Esophagus squamous epithelium (tissue), 5 donors: ENCODE measurements around the gene BAIAP3. TPM values are rescaled to one million over a fixed set of nuclear protein-coding genes. Genes with fewer than 3 reads are reported as not detected.

Source experiments
- DNase-seq: peaks from one replicate; lab custom pipeline; 2025; lab: John Stamatoyannopoulos, UW
- H3K27ac ChIP-seq, 4 donors: fragments of 200-600 bp; sonication (generic); one replicate each; pipeline ENCODE4 v1.5.1; 2016 to 2019; ENCODE audit warnings: mild to moderate bottlenecking in 1 of 4
- H3K27me3 ChIP-seq, 4 donors: fragments of 200-600 bp; sonication (generic); 1 replicate in 3 of 4; 2 replicates in 1 of 4; pipeline versions ENCODE4 v1.5.1 to v1.6.0; 2017 to 2021; ENCODE audit warnings: antibody characterized with exemption in 1 of 4
- H3K36me3 ChIP-seq, 3 donors: fragments of 200-600 bp; sonication (generic); one replicate each; pipeline ENCODE4 v1.5.1; 2016 to 2019
- H3K4me1 ChIP-seq, 3 donors: fragments of 200-600 bp; sonication (generic); one replicate each; pipeline ENCODE4 v1.5.1; 2017 to 2019
- H3K4me3 ChIP-seq, 4 donors: fragments of 200-600 bp; sonication (generic); 1 replicate in 3 of 4; 2 replicates in 1 of 4; pipeline ENCODE4 v1.5.1; 2016 to 2019; ENCODE audit warnings: mild to moderate bottlenecking in 2 of 4, moderate library complexity in 1 of 4
- H3K9me3 ChIP-seq, 3 donors: fragments of 200-600 bp; sonication (generic); one replicate each; pipeline ENCODE4 v1.5.1; 2016 to 2019
- CTCF ChIP-seq, 6 experiments: fragments of 450-650 bp in 4 of 6; fragments of 200-600 bp in 2 of 6; sonication (generic) in 2 of 6; IDR thresholded peaks; one replicate each; pipeline ENCODE4 v1.5.1; 2016 to 2019; ENCODE audit warnings: antibody characterized with exemption in 6 of 6, mild to moderate bottlenecking in 4 of 6, moderate library complexity in 4 of 6
- POLR2A ChIP-seq, 4 donors: fragments of 450-650 bp; IDR thresholded peaks; one replicate each; pipeline ENCODE4 v1.6.1; 2017; ENCODE audit warnings: antibody characterized with exemption in 4 of 4, mild to moderate bottlenecking in 4 of 4, moderate library complexity in 3 of 4
- WGBS, 2 donors: methylation state at CpG; one replicate each; pipeline ENCODE4 v1.1.5; 2018; 5-methylcytosine and 5-hydroxymethylcytosine counted together
- intact Hi-C: fragments of 100-400 bp; cut with DNase I; formaldehyde crosslinking; loops from one replicate; pipeline ENCODE4 v1.15.0; 2022
- total RNA-seq, 4 donors: library from RNA; depleted of rRNA; stranded (reverse); fragments of >200 nt; gene quantifications; one replicate each; pipeline ENCODE4 v1.1.0, GENCODE V29; 2016
- donor health status: DM: yes; HTN: yes; CAD: no.

Gene BAIAP3
- total RNA-seq, 4 donors from 2014 or later, result 0.68 to 2.7 (median 1.00) TPM

DNA sequence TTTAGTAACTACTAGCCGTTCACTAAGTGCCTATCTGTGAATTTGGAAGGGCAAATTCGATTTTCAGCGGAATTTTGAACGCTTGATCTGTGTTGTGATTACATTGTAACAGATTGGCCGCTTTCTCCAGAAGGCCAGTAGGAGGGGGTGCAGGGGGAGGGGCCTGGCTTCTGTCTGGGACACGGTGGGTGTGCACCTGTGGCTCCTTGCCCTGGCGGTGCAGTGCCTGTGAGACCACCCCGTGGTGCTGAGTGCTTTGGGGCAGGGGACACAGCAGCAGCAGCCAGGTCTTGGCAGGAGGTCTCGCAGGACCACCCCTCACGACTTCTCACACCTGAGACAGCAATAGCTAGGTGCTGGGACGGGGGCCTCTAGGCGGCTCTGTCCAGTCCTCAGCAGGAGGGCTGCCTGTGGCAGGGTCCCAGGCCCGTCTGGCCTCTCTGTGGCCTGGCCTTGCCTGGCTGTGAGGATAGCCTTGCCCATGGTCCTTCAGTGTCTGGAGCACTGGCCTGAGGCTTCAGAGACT lies 22.2 kb upstream of the BAIAP3 start:
- WGBS, 2 donors, result 0 to 12% methylated on average over 3 to 12 of the region's 13 CpGs
- no peaks in the 10 kb centered on the region for H3K9me3 ChIP-seq
- intact Hi-C loops, result no loop called here

GRCh38 chr16:1311738-1312466 lies 21.5 kb upstream of the BAIAP3 start:
- DNase-seq, result no peak
- H3K4me3 ChIP-seq, result peak overlapping the region; percentile 68 to 93 (median 82)
- H3K27ac ChIP-seq, result peak overlapping the region in 3 of 4 donors; percentile 77 to 99 (median 99)
- no peak for TF ChIP-seq CTCF (IDR thresholded peaks at IDR 0.05)
- TF ChIP-seq POLR2A (IDR thresholded peaks at IDR 0.05), result no peak
- peaks cover 33 to 46% (median 34%) of the 10 kb centered on the region in 3 donors for H3K36me3 ChIP-seq
- whole genome bisulfite sequencing, 2 donors, result 19 to 30% methylated on average over 4 to 8 of the region's 35 CpGs
- H3K4me1 ChIP-seq, result peaks cover 24 to 62% (median 36%) of the 10 kb centered on the region in 3 donors
- H3K27me3 ChIP-seq, result no peaks in the 10 kb centered on the region
- no peaks in the 10 kb centered on the region for H3K9me3 ChIP-seq
- intact Hi-C loops, result no loop called here

More for the DNA sequence above, 22.2 kb upstream of the BAIAP3 start:
- H3K36me3 ChIP-seq, result peaks cover 27 to 40% (median 28%) of the 10 kb centered on the region in 3 donors
- peaks cover 24 to 62% (median 36%) of the 10 kb centered on the region in 3 donors for H3K4me1 ChIP-seq
- TF ChIP-seq CTCF (IDR thresholded peaks at IDR 0.05) (no peak), POLR2A (IDR thresholded peaks at IDR 0.05) (no peak)
- no peaks in the 10 kb centered on the region for H3K27me3 ChIP-seq
- no peak for DNase-seq
- peak overlapping the region in 3 of 4 donors; percentile 77 to 99 (median 99) for H3K27ac ChIP-seq
- peak overlapping the region; percentile 68 to 93 (median 82) for H3K4me3 ChIP-seq

GRCh38 chr16:1312467-1312816 lies 21.0 kb upstream of the BAIAP3 start:
- H3K27ac ChIP-seq, result peak overlapping the region in 3 of 4 donors; percentile 77 to 99 (median 99)
- DNase-seq, result no peak
- peaks cover 24 to 62% (median 36%) of the 10 kb centered on the region in 3 donors for H3K4me1 ChIP-seq
- H3K9me3 ChIP-seq, result no peaks in the 10 kb centered on the region
- H3K27me3 ChIP-seq, result no peaks in the 10 kb centered on the region
- WGBS, 2 donors, result 81 to 90% methylated on average over 2 to 12 of the region's 16 CpGs
- H3K36me3 ChIP-seq, result peaks cover 37 to 52% (median 40%) of the 10 kb centered on the region in 3 donors
- TF ChIP-seq CTCF (IDR thresholded peaks at IDR 0.05) (no peak), POLR2A (IDR thresholded peaks at IDR 0.05) (no peak)
- peak overlapping the region in 2 of 4 donors; percentile 85 to 93 for H3K4me3 ChIP-seq
- intact Hi-C loops, result no loop called here

GRCh38 chr16:1312903-1313302 lies 20.5 kb upstream of the BAIAP3 start:
- peaks cover 24 to 60% (median 36%) of the 10 kb centered on the region in 3 donors for H3K4me1 ChIP-seq
- no peak overlapping the region for H3K27ac ChIP-seq
- DNase-seq, result no peak
- intact Hi-C loops, result no loop called here
- H3K36me3 ChIP-seq, result peaks cover 40 to 56% (median 44%) of the 10 kb centered on the region in 3 donors
- TF ChIP-seq POLR2A (IDR thresholded peaks at IDR 0.05) (no peak), CTCF (IDR thresholded peaks at IDR 0.05) (no peak)
- H3K27me3 ChIP-seq, result no peaks in the 10 kb centered on the region
- WGBS, 2 donors, result 90 to 100% methylated on average over 1 to 2 of the region's 15 CpGs
- H3K4me3 ChIP-seq, result no peak overlapping the region
- no peaks in the 10 kb centered on the region for H3K9me3 ChIP-seq
